GM19043 (cell line): Measurements from ENCODE around the gene INA.

ENCODE experiments used
- ATAC-seq: cut with Tn5 transposase; IDR thresholded peaks from one replicate; pipeline ENCODE4 v1.9.1; 2021; ENCODE audit warnings: low read depth; ENCODE audit not compliant: unreplicated experiment

INA gene

GRCh38 chr10:103265717-103266329 is 11.1 kb upstream of the INA start:
- ATAC-seq: no peak

GRCh38 chr10:103273041-103273441 is 3.9 kb upstream of the INA start:
- no peak for ATAC-seq

GRCh38 chr10:103276251-103276895 is 565 bp upstream of the INA start:
- ATAC-seq: no peak

GRCh38 chr10:103277713-103278536 is 987 bp downstream of the INA start:
- no peak for ATAC-seq

- ATAC-seq: no peak
Observed at GRCh38 chr10:103278537-103278823, 1.5 kb downstream of the INA start.

GRCh38 chr10:103278862-103279298 is 1.9 kb downstream of the INA start:
- no peak for ATAC-seq

- no peak for ATAC-seq
Observed at GRCh38 chr10:103280031-103280430, 3.1 kb downstream of the INA start.

GRCh38 chr10:103280506-103280905 is 3.6 kb downstream of the INA start:
- no peak for ATAC-seq

GRCh38 chr10:103281753-103282152 is 4.8 kb downstream of the INA start:
- no peak for ATAC-seq

GRCh38 chr10:103282961-103283360 is 6.0 kb downstream of the INA start:
- ATAC-seq: no peak

GRCh38 chr10:103284170-103284569 is 7.2 kb downstream of the INA start:
- ATAC-seq: no peak

- ATAC-seq: no peak
Observed at GRCh38 chr10:103287992-103288391, 11.1 kb downstream of the INA start.

- ATAC-seq: no peak
Observed at GRCh38 chr10:103291588-103291987, 14.7 kb downstream of the INA start.

GRCh38 chr10:103295374-103296015 is 18.6 kb downstream of the INA start:
- ATAC-seq: no peak

GRCh38 chr10:103307594-103307993 is 30.7 kb downstream of the INA start:
- ATAC-seq: no peak

GRCh38 chr10:103310197-103310596 is 33.3 kb downstream of the INA start:
- no peak for ATAC-seq

GRCh38 chr10:103316087-103316486 is 39.1 kb downstream of the INA start:
- no peak for ATAC-seq

GRCh38 chr10:103327906-103328305 is 51.0 kb downstream of the INA start:
- ATAC-seq: no peak

GRCh38 chr10:103333934-103334520 is 57.1 kb downstream of the INA start:
- ATAC-seq: no peak

- no peak for ATAC-seq
Observed at GRCh38 chr10:103334567-103334966, 57.6 kb downstream of the INA start.

GRCh38 chr10:103336370-103336769 is 59.4 kb downstream of the INA start:
- ATAC-seq: no peak
